Chondrocyte (in vitro differentiated cells): Measurements from ENCODE around the gene MRPL20. TPM values are rescaled to one million over a fixed set of nuclear protein-coding genes. Genes with fewer than 3 reads are reported as not detected.

Source experiments
- DNase-seq: peaks from one replicate; pipeline ENCODE4 v3.0.0; 2021; ENCODE audit warnings: mixed read lengths, low spot score
- H3K27ac Mint-ChIP-seq: one replicate; pipeline ENCODE4 v1.8.0; 2021; ENCODE audit warnings: mild to moderate bottlenecking, moderate library complexity, mixed read lengths; ENCODE audit not compliant: unreplicated experiment
- H3K27me3 Mint-ChIP-seq: 2 replicates; pipeline ENCODE4 v1.8.0; 2021; ENCODE audit warnings: low read depth, mixed read lengths
- H3K36me3 Mint-ChIP-seq: 2 replicates; pipeline ENCODE4 v1.8.0; 2021; ENCODE audit warnings: low read depth, mixed read lengths
- H3K4me1 Mint-ChIP-seq: 2 replicates; pipeline ENCODE4 v1.8.0; 2021; ENCODE audit warnings: low read depth, mild to moderate bottlenecking, mixed read lengths
- H3K4me3 Mint-ChIP-seq: one replicate; pipeline ENCODE4 v1.8.0; 2021; ENCODE audit warnings: mild to moderate bottlenecking, moderate library complexity, mixed read lengths; ENCODE audit not compliant: unreplicated experiment
- H3K9me3 Mint-ChIP-seq: 2 replicates; pipeline ENCODE4 v1.8.0; 2021; ENCODE audit warnings: low read depth, mixed read lengths
- CTCF ChIP-seq: fragments of 200-600 bp; sonication (generic); IDR thresholded peaks from 2 replicates; pipeline ENCODE4 v1.5.0; 2021; ENCODE audit warnings: antibody characterized with exemption, mild to moderate bottlenecking, moderate library complexity
- total RNA-seq: library from RNA; stranded (reverse); gene quantifications from 3 replicates; pipeline ENCODE4 v1.2.1, GENCODE V29; 2021

The MRPL20 gene
- total RNA-seq, 1 donor from 2014 or later, result 75.7 TPM

GRCh38 chr1:1393014-1393413 is 14.1 kb downstream of the MRPL20 start:
- TF ChIP-seq CTCF, result no peak
- Mint-ChIP-seq H3K4me3 (no peak overlapping the region), H3K9me3 (no peaks in the 10 kb centered on the region), H3K36me3 (peaks cover 55% of the 10 kb centered on the region), H3K27ac (no peak overlapping the region), H3K27me3 (no peaks in the 10 kb centered on the region), H3K4me1 (peaks cover 14% of the 10 kb centered on the region)
- no peak for DNase-seq

- no peaks in the 10 kb centered on the region for H3K9me3 Mint-ChIP-seq
- peaks cover 6% of the 10 kb centered on the region for H3K4me1 Mint-ChIP-seq
- DNase-seq, result no peak
- no peak for TF ChIP-seq CTCF
- no peaks in the 10 kb centered on the region for H3K27me3 Mint-ChIP-seq
- no peak overlapping the region for H3K4me3 Mint-ChIP-seq
- no peak overlapping the region for H3K27ac Mint-ChIP-seq
- H3K36me3 Mint-ChIP-seq, result peaks cover 65% of the 10 kb centered on the region
Observed at GRCh38 chr1:1391225-1391624, 15.9 kb downstream of the MRPL20 start.

- DNase-seq, result no peak
- Mint-ChIP-seq H3K36me3 (peaks cover 68% of the 10 kb centered on the region), H3K27me3 (no peaks in the 10 kb centered on the region), H3K4me1 (peaks cover 4% of the 10 kb centered on the region), H3K27ac (no peak overlapping the region), H3K4me3 (no peak overlapping the region), H3K9me3 (no peaks in the 10 kb centered on the region)
- no peak for TF ChIP-seq CTCF
Observed at GRCh38 chr1:1390675-1391074, 16.4 kb downstream of the MRPL20 start.

DNA sequence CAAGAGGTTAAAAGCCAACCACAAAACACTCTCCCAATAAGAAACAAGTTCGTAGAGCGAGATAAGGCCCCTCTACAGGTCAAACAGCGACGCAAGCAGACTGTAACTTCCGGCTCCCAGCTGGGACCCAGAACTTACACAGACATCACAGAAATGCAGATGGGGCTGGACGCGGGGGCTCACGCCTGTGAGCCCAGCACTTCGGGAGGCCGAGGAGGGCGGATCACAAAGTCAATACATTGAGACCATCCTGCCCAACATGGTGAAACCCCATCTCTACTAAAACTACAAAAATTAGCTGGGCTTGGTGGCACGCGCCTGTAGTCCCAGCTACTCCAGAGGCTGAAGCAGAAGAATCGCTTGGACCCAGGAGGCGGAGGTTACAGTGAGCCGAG is 19.0 kb downstream of the MRPL20 start:
- Mint-ChIP-seq H3K36me3 (peaks cover 50% of the 10 kb centered on the region), H3K4me3 (no peak overlapping the region), H3K9me3 (no peaks in the 10 kb centered on the region), H3K4me1 (no peaks in the 10 kb centered on the region), H3K27ac (no peak overlapping the region), H3K27me3 (no peaks in the 10 kb centered on the region)
- no peak for DNase-seq
- TF ChIP-seq CTCF, result no peak

DNA sequence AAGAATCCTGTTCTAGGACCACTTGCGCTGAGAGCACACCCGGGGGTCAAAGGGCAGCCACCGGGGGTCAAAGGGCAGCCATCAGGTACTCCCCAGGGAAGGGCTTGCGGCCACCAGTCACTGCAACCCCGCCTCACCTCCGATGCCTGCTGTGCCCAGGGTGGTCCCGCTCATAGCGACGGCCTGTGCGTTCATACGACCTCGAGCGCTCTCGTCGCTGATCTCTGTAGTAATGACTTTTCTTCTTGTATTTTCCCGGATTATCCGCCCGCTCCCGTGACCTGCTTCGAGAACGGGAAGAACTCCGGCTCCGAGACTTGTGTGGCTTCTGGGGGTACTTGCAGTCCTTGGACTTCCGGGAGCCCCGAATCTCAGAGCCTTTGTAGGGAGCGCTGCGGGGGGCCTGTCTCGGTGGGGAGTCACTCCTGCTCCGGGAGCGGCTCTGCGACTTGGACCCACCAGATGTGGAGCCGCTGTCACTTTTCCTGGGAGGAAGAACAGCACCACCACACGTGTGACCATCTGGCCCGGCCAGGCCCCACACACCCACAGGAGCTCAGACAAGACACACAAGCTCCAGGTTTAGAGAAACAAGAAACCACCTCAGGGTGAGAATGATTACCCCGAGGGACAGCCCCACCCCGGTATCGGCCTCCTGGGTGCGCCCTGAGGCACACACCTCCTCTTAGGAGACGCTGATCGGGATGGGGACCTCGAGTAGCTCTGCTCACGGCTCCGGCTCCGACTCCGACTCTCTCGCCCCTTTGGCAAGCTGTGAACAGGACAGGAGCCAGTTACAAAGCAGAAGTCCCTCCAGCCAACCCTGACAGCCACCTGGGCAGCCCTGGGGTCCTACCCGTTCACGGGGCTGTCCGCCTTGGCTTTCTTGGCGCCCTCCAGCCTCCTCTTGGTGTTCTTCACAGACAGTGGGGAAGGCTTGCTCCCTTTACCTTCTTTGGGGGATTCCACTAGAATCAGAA is 19.7 kb downstream of the MRPL20 start:
- Mint-ChIP-seq H3K27ac (no peak overlapping the region), H3K36me3 (peaks cover 46% of the 10 kb centered on the region), H3K4me3 (no peak overlapping the region), H3K27me3 (no peaks in the 10 kb centered on the region), H3K9me3 (no peaks in the 10 kb centered on the region), H3K4me1 (no peaks in the 10 kb centered on the region)
- no peak for TF ChIP-seq CTCF
- DNase-seq, result peak; percentile 91
